Fibroblast of lung (primary cell): ENCODE results near the gene IWS1. TPM values are rescaled to one million over a fixed set of nuclear protein-coding genes. Genes with fewer than 3 reads are reported as not detected.

Experiments
- DNase-seq, 2 donors: peaks; one replicate each; pipeline versions ENCODE4 v3.0.0 to v3.0.0-alpha.2; 2010; ENCODE audit warnings: low read depth in 2 of 2
- H2AFZ ChIP-seq: 2 replicates; pipeline ENCODE4 v1.5.1; 2012; ENCODE audit warnings: low read length, control low read depth, inconsistent platforms
- H3K27ac ChIP-seq: 2 replicates; pipeline ENCODE4 v1.5.1; 2011; ENCODE audit warnings: low read length, control low read depth; ENCODE audit not compliant: insufficient read depth
- H3K27me3 ChIP-seq: 2 replicates; pipeline ENCODE4 v1.5.1; 2011; ENCODE audit warnings: mild to moderate bottlenecking, low read length; ENCODE audit not compliant: control insufficient read depth, insufficient read depth
- H3K36me3 ChIP-seq: 2 replicates; pipeline ENCODE4 v1.5.1; 2011; ENCODE audit warnings: low read length; ENCODE audit not compliant: control insufficient read depth, insufficient read depth
- H3K4me1 ChIP-seq: 2 replicates; pipeline ENCODE4 v1.5.1; 2011; ENCODE audit warnings: low read length; ENCODE audit not compliant: control insufficient read depth, insufficient read depth; ENCODE audit errors: extremely low read depth
- H3K4me2 ChIP-seq: 2 replicates; pipeline ENCODE4 v1.5.1; 2011; ENCODE audit warnings: low read length, control low read depth; ENCODE audit not compliant: insufficient read depth; ENCODE audit errors: extremely low read depth
- H3K4me3 ChIP-seq, 4 experiments: fragments of 200-600 bp in 1 of 4; sonication (generic) in 1 of 4; replicated peaks in 1 of 4; 2 replicates each; pipeline ENCODE4 v1.5.1; 2011 to 2016; ENCODE audit warnings: low read length in 4 of 4, low read depth in 3 of 4, mild to moderate bottlenecking in 3 of 4, control low read depth in 2 of 4, inconsistent platforms in 1 of 4, mixed read lengths in 1 of 4; ENCODE audit not compliant: insufficient read depth in 1 of 4; ENCODE audit errors: control extremely low read depth in 1 of 4
- H3K79me2 ChIP-seq: 2 replicates; pipeline ENCODE4 v1.5.1; 2012; ENCODE audit warnings: mild to moderate bottlenecking, low read length, inconsistent platforms; ENCODE audit not compliant: control insufficient read depth, insufficient read depth
- H3K9ac ChIP-seq: 2 replicates; pipeline ENCODE4 v1.5.1; 2011; ENCODE audit warnings: mild to moderate bottlenecking, low read length, control low read depth; ENCODE audit not compliant: insufficient read depth
- H3K9me3 ChIP-seq: 2 replicates; pipeline ENCODE4 v1.5.1; 2012; ENCODE audit warnings: low read depth, low read length; ENCODE audit not compliant: control insufficient read depth, insufficient read depth
- H4K20me1 ChIP-seq: 2 replicates; pipeline ENCODE4 v1.5.1; 2011; ENCODE audit warnings: low read length; ENCODE audit not compliant: control insufficient read depth, insufficient read depth; ENCODE audit errors: extremely low read depth
- CTCF ChIP-seq, 2 donors: IDR thresholded peaks in 1 of 2; conservative IDR thresholded peaks in 1 of 2; 1 replicate in 1 of 2; 2 replicates in 1 of 2; pipeline ENCODE4 v1.5.1; 2011 to 2012; ENCODE audit warnings: low read length in 2 of 2, control low read depth in 1 of 2, inconsistent platforms in 1 of 2, low read depth in 1 of 2, mild to moderate bottlenecking in 1 of 2
- EZH2 ChIP-seq: IDR thresholded peaks from 2 replicates; pipeline ENCODE4 v1.5.1; 2012; ENCODE audit warnings: low read length, control low read depth, mild to moderate bottlenecking; ENCODE audit errors: missing control alignments
- polyA plus RNA-seq, 2 donors: library from polyadenylated mRNA; depleted of rRNA in 1 of 2; stranded (reverse) in 1 of 2; unstranded in 1 of 2; fragments of >200 nt; gene quantifications; 2 replicates each; pipeline ENCODE4 v1.2.1, GENCODE V29; 2011 to 2012; ENCODE audit warnings: missing spikeins in 1 of 2
- total RNA-seq: library from RNA; depleted of rRNA; stranded (reverse); fragments of >200 nt; gene quantifications from 2 replicates; pipeline ENCODE4 v1.2.1, GENCODE V29; 2014

Gene IWS1
- total and polyA plus RNA-seq, 2 donors (not counting 1 experiment from before 2014, with no cell fraction given), result 44.1 to 56.0 TPM

- Histone ChIP-seq H3K27me3 (no peaks in the 10 kb centered on the region), H3K27ac (no peak overlapping the region), H3K79me2 (no peaks in the 10 kb centered on the region), H3K9ac (no peak overlapping the region), H3K9me3 (no peaks in the 10 kb centered on the region), H3K4me3 (no peak overlapping the region), H3K36me3 (peaks cover 3% of the 10 kb centered on the region), H4K20me1 (no peaks in the 10 kb centered on the region), H3K4me2 (no peak overlapping the region), H3K4me1 (no peaks in the 10 kb centered on the region), H2AFZ (no peak overlapping the region)
- TF ChIP-seq CTCF (conservative IDR thresholded peaks at IDR 0.05 in 1 of 2, IDR thresholded peaks at IDR 0.05 in 1 of 2; ENCODE audit: low read depth in 1 of 2, low read length in 2 of 2), result peak; percentile 63 to 70
- TF ChIP-seq EZH2, result no peak
- peak; percentile 49 to 81 for DNase-seq
Measured at GRCh38 chr2:127479219-127479825, 47.0 kb downstream of the IWS1 start.

GRCh38 chr2:127475788-127476187 lies 50.5 kb downstream of the IWS1 start:
- H2AFZ ChIP-seq, result no peak overlapping the region

DNA sequence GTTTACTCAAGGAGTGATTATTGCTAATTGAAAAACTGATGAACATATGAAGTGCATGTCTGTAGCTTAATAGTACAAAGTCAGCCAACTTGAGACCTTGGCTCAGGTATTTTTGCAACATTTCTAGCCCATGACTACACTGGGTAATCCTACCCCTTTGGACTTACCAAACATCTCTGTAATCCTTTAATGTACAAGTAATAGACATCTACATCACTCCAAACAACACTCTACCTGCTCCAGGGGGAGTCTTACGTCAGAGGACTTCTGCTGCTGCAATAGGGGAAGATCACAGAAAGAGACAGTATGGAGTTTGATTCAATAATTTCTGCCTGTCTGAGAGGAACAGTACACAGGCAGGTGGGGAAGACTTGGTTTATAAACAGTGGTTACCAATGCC lies 54.0 kb downstream of the IWS1 start:
- Histone ChIP-seq H3K79me2 (no peaks in the 10 kb centered on the region), H3K27me3 (no peaks in the 10 kb centered on the region), H3K9me3 (no peaks in the 10 kb centered on the region), H3K36me3 (no peaks in the 10 kb centered on the region), H3K4me2 (no peak overlapping the region), H2AFZ (no peak overlapping the region), H3K4me3 (no peak overlapping the region), H3K9ac (no peak overlapping the region), H4K20me1 (no peaks in the 10 kb centered on the region), H3K27ac (no peak overlapping the region), H3K4me1 (no peaks in the 10 kb centered on the region)
- no peak for TF ChIP-seq EZH2
- no peak for TF ChIP-seq CTCF (conservative IDR thresholded peaks at IDR 0.05 in 1 of 2, IDR thresholded peaks at IDR 0.05 in 1 of 2; ENCODE audit: low read depth in 1 of 2, low read length in 2 of 2)
- no peak for DNase-seq

More at GRCh38 chr2:127475788-127476187, 50.5 kb downstream of the IWS1 start:
- Histone ChIP-seq H3K9me3 (no peaks in the 10 kb centered on the region), H3K27ac (no peak overlapping the region), H3K27me3 (no peaks in the 10 kb centered on the region), H3K9ac (no peak overlapping the region), H3K4me2 (no peak overlapping the region), H4K20me1 (no peaks in the 10 kb centered on the region), H3K79me2 (no peaks in the 10 kb centered on the region), H3K36me3 (peaks cover 3% of the 10 kb centered on the region), H3K4me1 (no peaks in the 10 kb centered on the region), H3K4me3 (no peak overlapping the region)
- no peak for DNase-seq
- TF ChIP-seq CTCF (conservative IDR thresholded peaks at IDR 0.05 in 1 of 2, IDR thresholded peaks at IDR 0.05 in 1 of 2; ENCODE audit: low read depth in 1 of 2, low read length in 2 of 2), result no peak
- no peak for TF ChIP-seq EZH2
